Transverse colon (tissue), 4 donors: Measurements from ENCODE around the gene ATP8A1.

ENCODE experiments used
- POLR2AphosphoS5 ChIP-seq, 3 donors: sonication (generic); formaldehyde crosslinking; IDR thresholded peaks; one replicate each; pipeline ENCODE4 v1.6.1; 2016; ENCODE audit warnings: antibody characterized with exemption in 3 of 3
- TF ChIP-seq, protein P1 (sequence below), 5 experiments: fragments of 200-600 bp in 3 of 5; fragments of 450-650 bp in 2 of 5; sonication (generic) in 3 of 5; IDR thresholded peaks; 1 replicate in 2 of 5; 2 replicates in 3 of 5; pipeline ENCODE4 v1.5.1; 2016 to 2017; ENCODE audit warnings: antibody characterized with exemption in 5 of 5, inconsistent platforms in 3 of 5, mild to moderate bottlenecking in 2 of 5, moderate library complexity in 1 of 5

DNA sequence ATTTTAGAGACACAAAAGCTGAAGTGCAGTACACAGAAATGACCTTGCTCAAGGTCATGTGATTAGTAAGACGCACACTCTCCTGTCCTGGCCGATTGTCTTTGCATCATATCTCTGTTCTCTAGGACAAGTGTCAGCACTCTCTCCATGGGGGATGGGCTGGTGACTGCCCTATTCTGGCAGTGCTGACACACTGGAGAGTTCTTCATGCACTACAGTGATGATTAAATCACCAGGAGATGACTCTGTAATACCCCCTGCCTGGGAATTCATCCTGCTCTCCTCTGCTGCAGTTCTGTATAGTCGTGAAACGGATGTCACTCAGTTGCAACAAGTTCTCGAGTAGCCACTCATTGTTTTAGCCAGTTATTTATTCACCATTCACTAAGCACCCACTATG is 264.9 kb downstream of the ATP8A1 start:
- TF ChIP-seq, protein P1, sequence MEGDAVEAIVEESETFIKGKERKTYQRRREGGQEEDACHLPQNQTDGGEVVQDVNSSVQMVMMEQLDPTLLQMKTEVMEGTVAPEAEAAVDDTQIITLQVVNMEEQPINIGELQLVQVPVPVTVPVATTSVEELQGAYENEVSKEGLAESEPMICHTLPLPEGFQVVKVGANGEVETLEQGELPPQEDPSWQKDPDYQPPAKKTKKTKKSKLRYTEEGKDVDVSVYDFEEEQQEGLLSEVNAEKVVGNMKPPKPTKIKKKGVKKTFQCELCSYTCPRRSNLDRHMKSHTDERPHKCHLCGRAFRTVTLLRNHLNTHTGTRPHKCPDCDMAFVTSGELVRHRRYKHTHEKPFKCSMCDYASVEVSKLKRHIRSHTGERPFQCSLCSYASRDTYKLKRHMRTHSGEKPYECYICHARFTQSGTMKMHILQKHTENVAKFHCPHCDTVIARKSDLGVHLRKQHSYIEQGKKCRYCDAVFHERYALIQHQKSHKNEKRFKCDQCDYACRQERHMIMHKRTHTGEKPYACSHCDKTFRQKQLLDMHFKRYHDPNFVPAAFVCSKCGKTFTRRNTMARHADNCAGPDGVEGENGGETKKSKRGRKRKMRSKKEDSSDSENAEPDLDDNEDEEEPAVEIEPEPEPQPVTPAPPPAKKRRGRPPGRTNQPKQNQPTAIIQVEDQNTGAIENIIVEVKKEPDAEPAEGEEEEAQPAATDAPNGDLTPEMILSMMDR (IDR thresholded peaks at IDR 0.05) = no peak
- TF ChIP-seq POLR2AphosphoS5 (IDR thresholded peaks at IDR 0.05) = no peak
